ENCODE data around the gene SAMD11. TPM values are rescaled to one million over a fixed set of nuclear protein-coding genes. Genes with fewer than 3 reads are reported as not detected.
"Not testable (repeated sequence)": the region's sequence is repeated elsewhere in the genome, so short reads cannot be mapped to it uniquely, and the experiment has no call there.

SAMD11 gene
- total RNA-seq = not detected in 2 replicates

GRCh38 chr1:923131-923990, at the start of gene SAMD11:
Gene SAMD11 (plus strand): TSS chr1:923923. CDS start chr1:924432, 509 bp downstream.
- TF ChIP-seq CTCF (IDR thresholded peaks at IDR 0.05) = no peak
- Mint-ChIP-seq H3K27me3 (peaks cover 50% of the 10 kb centered on the region), H3K27ac (no peak within 1 kb of the TSS), H3K9me3 (no peaks in the 10 kb centered on the region), H3K4me1 (peaks cover 23% of the 10 kb centered on the region), H3K36me3 (ENCODE audit: low read depth) (no peaks in the 10 kb centered on the region), H3K4me3 (peak within 1 kb of the TSS; percentile 83)
- ATAC-seq (ENCODE audit: low read depth) (peak; percentile 37), DNase-seq (peak; percentile 67)
- intact Hi-C loops (cut with micrococcal nuclease) = loop anchor here (5.0 kb wide), 1 partner anchor 44 kb away; the partner anchor contains the start of gene PLEKHN1
- ChIA-PET POLR2A (no interaction called here), CTCF (interaction anchor here (0.8 kb wide), 1 partner anchor 53 kb away, joined by 3 read pairs; no protein-coding TSS in a partner anchor)

GRCh38 chr1:876428-877208, 47.1 kb upstream of the SAMD11 start:
- DNase-seq; CTCF ChIA-PET; H3K36me3 Mint-ChIP-seq (ENCODE audit: low read depth); ATAC-seq (ENCODE audit: low read depth); H3K9me3 Mint-ChIP-seq; intact Hi-C loops (cut with micrococcal nuclease); POLR2A ChIA-PET; H3K27ac Mint-ChIP-seq; H3K4me3 Mint-ChIP-seq; H3K27me3 Mint-ChIP-seq; H3K4me1 Mint-ChIP-seq: not testable (repeated sequence)

- H3K36me3 Mint-ChIP-seq (ENCODE audit: low read depth); CTCF ChIA-PET; H3K27me3 Mint-ChIP-seq; H3K4me3 Mint-ChIP-seq; POLR2A ChIA-PET; ATAC-seq (ENCODE audit: low read depth); DNase-seq; H3K27ac Mint-ChIP-seq; H3K4me1 Mint-ChIP-seq; H3K9me3 Mint-ChIP-seq; intact Hi-C loops (cut with micrococcal nuclease): not testable (repeated sequence)
Measured at GRCh38 chr1:877209-877986, 46.3 kb upstream of the SAMD11 start.

- H3K27me3 Mint-ChIP-seq = peaks cover 25% of the 10 kb centered on the region
- CTCF ChIA-PET = interaction anchor here (1.1 kb wide), 1 partner anchor 11 kb away, joined by 3 read pairs; no protein-coding TSS in a partner anchor
- intact Hi-C loops (cut with micrococcal nuclease) = not testable (repeated sequence)
Measured at GRCh38 chr1:880511-880910, 43.2 kb upstream of the SAMD11 start.

GRCh38 chr1:880915-881314, 42.8 kb upstream of the SAMD11 start:
- DNase-seq; POLR2A ChIA-PET; H3K4me3 Mint-ChIP-seq; H3K36me3 Mint-ChIP-seq (ENCODE audit: low read depth); H3K4me1 Mint-ChIP-seq; ATAC-seq (ENCODE audit: low read depth); intact Hi-C loops (cut with micrococcal nuclease); H3K9me3 Mint-ChIP-seq; H3K27ac Mint-ChIP-seq: not testable (repeated sequence)
- H3K27me3 Mint-ChIP-seq = peaks cover 29% of the 10 kb centered on the region
- CTCF ChIA-PET = interaction anchor here (1.1 kb wide), 1 partner anchor 11 kb away, joined by 3 read pairs; no protein-coding TSS in a partner anchor

More at GRCh38 chr1:880511-880910, 43.2 kb upstream of the SAMD11 start:
- H3K4me3 Mint-ChIP-seq; DNase-seq; H3K9me3 Mint-ChIP-seq; ATAC-seq (ENCODE audit: low read depth); H3K27ac Mint-ChIP-seq; H3K36me3 Mint-ChIP-seq (ENCODE audit: low read depth); POLR2A ChIA-PET; H3K4me1 Mint-ChIP-seq: not testable (repeated sequence)

GRCh38 chr1:886311-886710, 37.4 kb upstream of the SAMD11 start:
- no peak for DNase-seq
- no peak for TF ChIP-seq CTCF (IDR thresholded peaks at IDR 0.05)
- Mint-ChIP-seq H3K27me3 (peaks cover 57% of the 10 kb centered on the region), H3K27ac (no peak overlapping the region), H3K9me3 (no peaks in the 10 kb centered on the region), H3K36me3 (ENCODE audit: low read depth) (no peaks in the 10 kb centered on the region), H3K4me1 (no peaks in the 10 kb centered on the region), H3K4me3 (no peak overlapping the region)
- intact Hi-C loops (cut with micrococcal nuclease) = no loop called here
- POLR2A ChIA-PET = no interaction called here
- CTCF ChIA-PET = no interaction called here
- no peak for ATAC-seq (ENCODE audit: low read depth)
